H1 (cell line): ENCODE results near the gene RPSA.

Source experiments
- CTCF ChIP-seq, 3 experiments: IDR thresholded peaks; 1 replicate in 2 of 3; 2 replicates in 1 of 3; pipeline versions ENCODE4 v1.5.1 to v1.6.1; 2011; ENCODE audit warnings: low read length in 3 of 3, mild to moderate bottlenecking in 3 of 3, inconsistent platforms in 2 of 3, low read depth in 1 of 3, moderate library complexity in 1 of 3; ENCODE audit not compliant: insufficient read depth in 1 of 3; ENCODE audit errors: control extremely low read depth in 1 of 3
- E2F6 ChIP-seq: IDR thresholded peaks from 2 replicates; pipeline ENCODE4 v1.6.1; 2012; ENCODE audit warnings: inconsistent platforms
- EGR1 ChIP-seq: IDR thresholded peaks from 2 replicates; pipeline ENCODE4 v1.6.1; 2011; ENCODE audit warnings: low read depth, low read length, borderline replicate concordance
- EP300 ChIP-seq, 2 experiments: IDR thresholded peaks; 1 replicate in 1 of 2; 2 replicates in 1 of 2; pipeline ENCODE4 v1.6.1; 2011 to 2012; ENCODE audit warnings: low read depth in 2 of 2, low read length in 2 of 2, mild to moderate bottlenecking in 2 of 2, borderline replicate concordance in 1 of 2, inconsistent platforms in 1 of 2, moderate library complexity in 1 of 2
- MAX ChIP-seq: IDR thresholded peaks from 2 replicates; pipeline ENCODE4 v1.6.1; 2012; ENCODE audit warnings: inconsistent platforms
- POLR2A ChIP-seq, 2 experiments: IDR thresholded peaks; 1 replicate in 1 of 2; 2 replicates in 1 of 2; pipeline ENCODE4 v1.6.1; 2011; ENCODE audit warnings: low read depth in 2 of 2, low read length in 2 of 2, mild to moderate bottlenecking in 2 of 2; ENCODE audit errors: control extremely low read depth in 1 of 2
- POLR2AphosphoS5 ChIP-seq: IDR thresholded peaks from 2 replicates; pipeline ENCODE4 v1.6.1; 2011; ENCODE audit warnings: low read depth, low read length
- POU5F1 ChIP-seq: IDR thresholded peaks from 2 replicates; pipeline ENCODE4 v1.6.1; 2011; ENCODE audit warnings: low read depth, mild to moderate bottlenecking, low read length, moderate library complexity
- RFX5 ChIP-seq: IDR thresholded peaks from 2 replicates; pipeline ENCODE4 v1.6.1; 2011; ENCODE audit warnings: low read depth, low read length, improper control_type of control experiment, borderline replicate concordance
- TCF12 ChIP-seq: IDR thresholded peaks from 2 replicates; pipeline ENCODE4 v1.6.1; 2011; ENCODE audit warnings: low read depth, mild to moderate bottlenecking, low read length

GRCh38 chr3:39362812-39363211 is 43.7 kb upstream of the RPSA start:
- TF ChIP-seq MAX: no peak
- no peak for TF ChIP-seq POLR2AphosphoS5
- TF ChIP-seq POLR2A (IDR thresholded peaks at IDR 0.05; ENCODE audit: control extremely low read depth in 1 of 2, low read depth in 2 of 2, low read length in 2 of 2): no peak
- TF ChIP-seq POU5F1: no peak
- no peak for TF ChIP-seq RFX5
- no peak for TF ChIP-seq CTCF (IDR thresholded peaks at IDR 0.05; ENCODE audit: control extremely low read depth in 1 of 3, insufficient read depth in 1 of 3, low read depth in 1 of 3, low read length in 3 of 3)
- TF ChIP-seq TCF12: no peak
- TF ChIP-seq EGR1: no peak
- TF ChIP-seq EP300 (IDR thresholded peaks at IDR 0.05; ENCODE audit: borderline replicate concordance in 1 of 2, low read depth in 2 of 2, low read length in 2 of 2): no peak
- no peak for TF ChIP-seq E2F6
